ENCODE data around the gene TUBA4A. TPM values are rescaled to one million over a fixed set of nuclear protein-coding genes. Genes with fewer than 3 reads are reported as not detected.

The TUBA4A gene
- total RNA-seq, 4 donors from 2014 or later: 351 to 797 (median 386) TPM

DNA sequence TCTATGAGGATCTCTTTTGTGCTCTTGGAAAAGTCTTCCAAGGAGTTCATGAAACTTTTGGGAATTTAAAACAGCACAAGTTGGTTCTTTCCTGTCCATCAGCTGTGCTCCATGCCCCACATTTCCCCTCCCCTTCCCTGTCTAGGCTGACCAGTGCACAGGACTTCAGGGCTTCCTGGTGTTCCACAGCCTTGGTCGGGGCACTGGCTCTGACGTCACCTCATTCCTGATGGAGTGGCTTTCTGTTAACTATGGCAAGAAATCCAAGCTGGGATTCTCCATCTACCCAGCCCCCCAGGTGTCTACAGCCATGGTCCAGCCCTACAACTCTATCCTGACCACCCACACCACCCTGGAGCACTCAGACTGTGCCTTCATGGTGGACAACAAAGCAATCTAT lies 17.3 kb upstream of the TUBA4A start:
- DNase-seq (no peak), ATAC-seq (no peak)
- TF ChIP-seq POLR2A (IDR thresholded peaks at IDR 0.05) (no peak), CTCF (IDR thresholded peaks at IDR 0.05 in 4 of 5, conservative IDR thresholded peaks at IDR 0.05 in 1 of 5) (no peak)
- Histone ChIP-seq H3K9me3 (no peaks in the 10 kb centered on the region), H3K4me3 (no peak overlapping the region), H3K27ac (no peak overlapping the region), H3K4me1 (peaks cover 14 to 15% of the 10 kb centered on the region in 2 donors), H3K36me3 (no peaks in the 10 kb centered on the region), H3K27me3 (no peaks in the 10 kb centered on the region)
- in situ Hi-C loops (cut with MboI; ENCODE audit: low sequenced_read_pairs in 4 of 4) (loop anchor here in 1 of 4 donors (10.0 kb wide), 1 partner anchor 116 kb away; no protein-coding TSS in a partner anchor), intact Hi-C loops (cut with DNase I; ENCODE audit: low total_unique reads) (loop anchor here (10.0 kb wide), 1 partner anchor 986 kb away; no protein-coding TSS in a partner anchor)

GRCh38 chr2:219270055-219270372 lies 16.3 kb upstream of the TUBA4A start:
- intact Hi-C loops (cut with DNase I; ENCODE audit: low total_unique reads) (loop anchor here (10.0 kb wide), 1 partner anchor 985 kb away; no protein-coding TSS in a partner anchor), in situ Hi-C loops (cut with MboI; ENCODE audit: low sequenced_read_pairs in 4 of 4) (loop anchor here in 1 of 4 donors (10.0 kb wide), 1 partner anchor 115 kb away; no protein-coding TSS in a partner anchor)
- no peak overlapping the region for H3K27ac ChIP-seq
- no peaks in the 10 kb centered on the region for H3K27me3 ChIP-seq
- no peak for TF ChIP-seq CTCF (IDR thresholded peaks at IDR 0.05 in 4 of 5, conservative IDR thresholded peaks at IDR 0.05 in 1 of 5)
- TF ChIP-seq POLR2A (IDR thresholded peaks at IDR 0.05): no peak
- H3K4me3 ChIP-seq: no peak overlapping the region
- DNase-seq (no peak), ATAC-seq (no peak)
- H3K4me1 ChIP-seq: peaks cover 13 to 14% of the 10 kb centered on the region in 2 donors
- H3K9me3 ChIP-seq: no peaks in the 10 kb centered on the region
- H3K36me3 ChIP-seq: no peaks in the 10 kb centered on the region

GRCh38 chr2:219269362-219270054 lies 15.8 kb upstream of the TUBA4A start:
- DNase-seq (no peak), ATAC-seq (no peak)
- in situ Hi-C loops (cut with MboI; ENCODE audit: low sequenced_read_pairs in 4 of 4) (loop anchor here in 1 of 4 donors (10.0 kb wide), 1 partner anchor 115 kb away; no protein-coding TSS in a partner anchor), intact Hi-C loops (cut with DNase I; ENCODE audit: low total_unique reads) (loop anchor here (10.0 kb wide), 1 partner anchor 985 kb away; no protein-coding TSS in a partner anchor)
- Histone ChIP-seq H3K4me3 (no peak overlapping the region), H3K36me3 (no peaks in the 10 kb centered on the region), H3K9me3 (no peaks in the 10 kb centered on the region), H3K4me1 (peaks cover 8 to 9% of the 10 kb centered on the region in 2 donors), H3K27me3 (no peaks in the 10 kb centered on the region), H3K27ac (no peak overlapping the region)
- TF ChIP-seq POLR2A (IDR thresholded peaks at IDR 0.05) (no peak), CTCF (IDR thresholded peaks at IDR 0.05 in 4 of 5, conservative IDR thresholded peaks at IDR 0.05 in 1 of 5) (no peak)

DNA sequence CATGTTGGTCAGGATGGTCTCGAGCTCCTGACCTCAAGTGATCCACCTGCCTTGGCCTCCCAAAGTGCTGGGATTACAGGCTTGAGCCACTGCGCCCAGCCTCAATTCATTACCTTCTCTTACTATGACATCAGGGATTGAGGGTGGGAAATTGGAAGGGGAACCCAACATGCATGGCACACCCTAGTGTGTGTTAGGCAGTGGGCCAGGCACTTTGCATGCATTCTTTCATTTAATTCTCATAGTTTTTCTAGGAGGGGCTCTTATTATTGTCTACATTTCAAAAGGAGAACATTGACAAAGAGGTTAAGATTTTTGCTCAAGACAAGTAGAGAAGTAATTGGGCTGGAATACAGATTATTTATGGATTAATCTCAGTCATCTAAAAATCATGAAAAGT lies 14.6 kb upstream of the TUBA4A start:
- DNase-seq (no peak), ATAC-seq (no peak)
- no peak for TF ChIP-seq POLR2A (IDR thresholded peaks at IDR 0.05)
- no peak for TF ChIP-seq CTCF (IDR thresholded peaks at IDR 0.05 in 4 of 5, conservative IDR thresholded peaks at IDR 0.05 in 1 of 5)
- Histone ChIP-seq H3K9me3 (no peaks in the 10 kb centered on the region), H3K36me3 (no peaks in the 10 kb centered on the region), H3K27ac (no peak overlapping the region), H3K27me3 (no peaks in the 10 kb centered on the region), H3K4me1 (no peaks in the 10 kb centered on the region), H3K4me3 (no peak overlapping the region)
- in situ Hi-C loops (cut with MboI; ENCODE audit: low sequenced_read_pairs in 4 of 4) (no loop called here), intact Hi-C loops (cut with DNase I; ENCODE audit: low total_unique reads) (no loop called here)

All from gastrocnemius medialis (tissue), 4 donors.